NT2/D1 (cell line): Measurements from ENCODE around the gene FZD2.

Source experiments
- SUZ12 ChIP-seq: IDR thresholded peaks from 2 replicates; pipeline ENCODE4 v1.6.1; 2011; ENCODE audit not compliant: insufficient read length, insufficient read depth; ENCODE audit errors: extremely low read depth
- YY1 ChIP-seq: IDR thresholded peaks from 2 replicates; pipeline ENCODE4 v1.6.1; 2011; ENCODE audit not compliant: insufficient read length, insufficient read depth
- ZNF274 ChIP-seq: IDR thresholded peaks from 2 replicates; pipeline ENCODE4 v1.6.1; 2011; ENCODE audit warnings: mild to moderate bottlenecking, low read depth, low read length

DNA sequence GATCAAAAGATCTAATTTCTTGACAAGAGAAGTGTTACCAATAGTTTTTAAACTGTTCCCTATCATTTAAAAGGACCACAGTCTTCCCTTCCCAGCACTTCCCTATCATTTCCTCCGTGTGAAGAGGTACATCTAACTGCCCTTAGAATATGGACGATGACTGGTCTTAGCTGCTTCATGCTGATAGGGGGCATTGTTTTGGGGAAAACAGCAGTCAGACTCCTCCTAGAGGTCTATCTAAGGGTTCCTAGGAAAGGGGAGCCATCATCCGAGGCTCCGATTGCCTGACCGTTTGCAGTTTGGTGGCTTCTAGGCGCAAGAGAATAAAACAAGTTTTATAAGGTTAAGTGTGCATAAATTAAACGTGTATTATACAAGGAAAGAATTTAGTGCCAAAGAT, 7.1 kb downstream of the FZD2 start:
- TF ChIP-seq ZNF274 (no peak), SUZ12 (no peak), YY1 (no peak)
